ENCODE data around the gene C16orf46. TPM values are rescaled to one million over a fixed set of nuclear protein-coding genes. Genes with fewer than 3 reads are reported as not detected.

C16orf46 gene
- total RNA-seq, 8 experiments from 2014 or later, result 2.4 to 7.3 (median 4.5) TPM

- no peak overlapping the region for H3K4me3 ChIP-seq
- peak in 1 of 8 experiments; percentile 1 for ATAC-seq (replicated peaks in 6 of 8)
- peaks cover 9% of the 10 kb centered on the region in 2 donors for H3K4me1 ChIP-seq (replicated peaks in 1 of 2)
- in situ Hi-C loops (cut with MboI; ENCODE audit: low pct_unique_long_range_greater_than_20kb in 2 of 9, low sequenced_read_pairs in 9 of 9, unreplicated experiment in 9 of 9), result no loop called here
- H3K27ac ChIP-seq, result no peak overlapping the region
- WGBS, 10 experiments, result 76 to 100% (median 96%) methylated on average over 1 to 6 of the region's 6 CpGs; no CpG with 5 or more reads in 1 of the 10 experiments
Observed at GRCh38 chr16:81097230-81097629, 20.2 kb upstream of the C16orf46 start.

GRCh38 chr16:81096715-81097208, 19.7 kb upstream of the C16orf46 start:
- Histone ChIP-seq H3K27ac (no peak overlapping the region), H3K4me1 (replicated peaks in 1 of 2) (peaks cover 9% of the 10 kb centered on the region in 2 donors), H3K4me3 (peak overlapping the region; percentile 13 to 73 (median 52))
- 0 to 80% (median 27%) methylated on average over 1 to 8 of the region's 8 CpGs for WGBS, 10 experiments
- in situ Hi-C loops (cut with MboI; ENCODE audit: low pct_unique_long_range_greater_than_20kb in 2 of 9, low sequenced_read_pairs in 9 of 9, unreplicated experiment in 9 of 9), result no loop called here
- peak in 3 of 8 experiments; percentile 45 to 56 (median 53) for ATAC-seq (replicated peaks in 6 of 8)

GRCh38 chr16:81095953-81096714, 19.1 kb upstream of the C16orf46 start, which contains the start of gene GCSH:
Gene GCSH (minus strand): TSS chr16:81096395. CDS start chr16:81096278, 117 bp downstream.
- Histone ChIP-seq H3K4me1 (replicated peaks in 1 of 2) (peaks cover 9% of the 10 kb centered on the region in 2 donors), H3K4me3 (peak within 1 kb of the TSS; percentile 52 to 73 (median 70)), H3K27ac (peak within 1 kb of the TSS; percentile 39 to 77)
- WGBS, 10 experiments, result 0% methylated on average over 2 to 3 of the region's 83 CpGs; no CpG with 5 or more reads in 8 of the 10 experiments
- ATAC-seq (replicated peaks in 6 of 8), result peak; percentile 77 to 98 (median 98)
- in situ Hi-C loops (cut with MboI; ENCODE audit: low pct_unique_long_range_greater_than_20kb in 2 of 9, low sequenced_read_pairs in 9 of 9, unreplicated experiment in 9 of 9), result no loop called here

- in situ Hi-C loops (cut with MboI; ENCODE audit: low pct_unique_long_range_greater_than_20kb in 2 of 9, low sequenced_read_pairs in 9 of 9, unreplicated experiment in 9 of 9), result no loop called here
- 0% methylated on average over 2 to 4 of the region's 22 CpGs; no CpG with 5 or more reads in 7 of the 10 experiments for WGBS, 10 experiments
- no peak for ATAC-seq (replicated peaks in 6 of 8)
- H3K4me3 ChIP-seq, result peak overlapping the region; percentile 52 to 73 (median 70)
- H3K27ac ChIP-seq, result peak overlapping the region; percentile 39 to 77
- peaks cover 9% of the 10 kb centered on the region in 2 donors for H3K4me1 ChIP-seq (replicated peaks in 1 of 2)
Observed at GRCh38 chr16:81095653-81095952, 18.6 kb upstream of the C16orf46 start.

GRCh38 chr16:81094771-81095251, 17.8 kb upstream of the C16orf46 start:
- 0 to 77% (median 70%) methylated on average over 1 to 18 of the region's 21 CpGs for WGBS, 10 experiments
- Histone ChIP-seq H3K27ac (no peak overlapping the region), H3K4me3 (peak overlapping the region; percentile 52 to 73 (median 70)), H3K4me1 (replicated peaks in 1 of 2) (peaks cover 9% of the 10 kb centered on the region in 2 donors)
- in situ Hi-C loops (cut with MboI; ENCODE audit: low pct_unique_long_range_greater_than_20kb in 2 of 9, low sequenced_read_pairs in 9 of 9, unreplicated experiment in 9 of 9), result no loop called here
- ATAC-seq (replicated peaks in 6 of 8), result no peak

- no peak overlapping the region for H3K27ac ChIP-seq
- in situ Hi-C loops (cut with MboI; ENCODE audit: low pct_unique_long_range_greater_than_20kb in 2 of 9, low sequenced_read_pairs in 9 of 9, unreplicated experiment in 9 of 9), result no loop called here
- no peak overlapping the region for H3K4me3 ChIP-seq
- 70 to 100% (median 95%) methylated on average over 2 to 5 of the region's 5 CpGs; no CpG with 5 or more reads in 4 of the 10 experiments for WGBS, 10 experiments
- H3K4me1 ChIP-seq (replicated peaks in 1 of 2), result no peaks in the 10 kb centered on the region
- no peak for ATAC-seq (replicated peaks in 6 of 8)
Observed at GRCh38 chr16:81088836-81089235, 11.8 kb upstream of the C16orf46 start.

GRCh38 chr16:81081014-81081413, 4.0 kb upstream of the C16orf46 start:
- WGBS, 10 experiments, result 59 to 100% (median 100%) methylated on average over 1 to 3 of the region's 4 CpGs; no CpG with 5 or more reads in 5 of the 10 experiments
- in situ Hi-C loops (cut with MboI; ENCODE audit: low pct_unique_long_range_greater_than_20kb in 2 of 9, low sequenced_read_pairs in 9 of 9, unreplicated experiment in 9 of 9), result no loop called here
- ATAC-seq (replicated peaks in 6 of 8), result no peak
- Histone ChIP-seq H3K4me3 (no peak overlapping the region), H3K27ac (no peak overlapping the region), H3K4me1 (replicated peaks in 1 of 2) (peaks cover 4 to 6% of the 10 kb centered on the region in 2 donors)

GRCh38 chr16:81080233-81080632, 3.2 kb upstream of the C16orf46 start:
- no peak overlapping the region for H3K27ac ChIP-seq
- no peak for ATAC-seq (replicated peaks in 6 of 8)
- peaks cover 4 to 9% of the 10 kb centered on the region in 2 donors for H3K4me1 ChIP-seq (replicated peaks in 1 of 2)
- no peak overlapping the region for H3K4me3 ChIP-seq
- in situ Hi-C loops (cut with MboI; ENCODE audit: low pct_unique_long_range_greater_than_20kb in 2 of 9, low sequenced_read_pairs in 9 of 9, unreplicated experiment in 9 of 9), result no loop called here
- 63 to 100% (median 90%) methylated on average over 1 of the region's 1 CpG; no CpG with 5 or more reads in 6 of the 10 experiments for WGBS, 10 experiments

- Histone ChIP-seq H3K27ac (peak overlapping the region; percentile 92 to 95), H3K4me1 (replicated peaks in 1 of 2) (peaks cover 4 to 9% of the 10 kb centered on the region in 2 donors), H3K4me3 (peak overlapping the region; percentile 55 to 84 (median 66))
- WGBS, 10 experiments, result 0 to 5% (median 0%) methylated on average over 1 to 7 of the region's 27 CpGs; no CpG with 5 or more reads in 2 of the 10 experiments
- in situ Hi-C loops (cut with MboI; ENCODE audit: low pct_unique_long_range_greater_than_20kb in 2 of 9, low sequenced_read_pairs in 9 of 9, unreplicated experiment in 9 of 9), result no loop called here
- peak; percentile 76 to 89 (median 86) for ATAC-seq (replicated peaks in 6 of 8)
Observed at GRCh38 chr16:81076566-81077075, 417 bp downstream of the C16orf46 start.

GRCh38 chr16:81073560-81074330, 3.3 kb downstream of the C16orf46 start:
- in situ Hi-C loops (cut with MboI; ENCODE audit: low pct_unique_long_range_greater_than_20kb in 2 of 9, low sequenced_read_pairs in 9 of 9, unreplicated experiment in 9 of 9), result no loop called here
- WGBS, 10 experiments, result 0 to 83% (median 64%) methylated on average over 2 to 5 of the region's 5 CpGs
- no peak for ATAC-seq (replicated peaks in 6 of 8)
- no peak overlapping the region for H3K4me3 ChIP-seq
- no peak overlapping the region for H3K27ac ChIP-seq
- peaks cover 4 to 9% of the 10 kb centered on the region in 2 donors for H3K4me1 ChIP-seq (replicated peaks in 1 of 2)

GRCh38 chr16:81071805-81072204, 5.2 kb downstream of the C16orf46 start:
- ATAC-seq (replicated peaks in 6 of 8), result no peak
- Histone ChIP-seq H3K4me1 (replicated peaks in 1 of 2) (peaks cover 1 to 4% of the 10 kb centered on the region in 2 donors), H3K4me3 (no peak overlapping the region), H3K27ac (no peak overlapping the region)
- in situ Hi-C loops (cut with MboI; ENCODE audit: low pct_unique_long_range_greater_than_20kb in 2 of 9, low sequenced_read_pairs in 9 of 9, unreplicated experiment in 9 of 9), result no loop called here
- 55 to 100% (median 83%) methylated on average over 2 to 4 of the region's 4 CpGs; no CpG with 5 or more reads in 2 of the 10 experiments for WGBS, 10 experiments

GRCh38 chr16:81070979-81071378, 6.1 kb downstream of the C16orf46 start:
- peaks cover 2 to 7% of the 10 kb centered on the region in 2 donors for H3K4me1 ChIP-seq (replicated peaks in 1 of 2)
- in situ Hi-C loops (cut with MboI; ENCODE audit: low pct_unique_long_range_greater_than_20kb in 2 of 9, low sequenced_read_pairs in 9 of 9, unreplicated experiment in 9 of 9), result no loop called here
- H3K4me3 ChIP-seq, result no peak overlapping the region
- no peak for ATAC-seq (replicated peaks in 6 of 8)
- H3K27ac ChIP-seq, result no peak overlapping the region
- 43 to 100% (median 81%) methylated on average over 1 to 6 of the region's 8 CpGs for WGBS, 10 experiments

Measured in motor neuron (in vitro differentiated cells).